Stimulated activated CD4-positive, alpha-beta T cell treated with anti-CD3 and anti-CD28 coated beads, TNF-alpha, amount 100 ng/mL, for 1 hour (primary cell): Measurements from ENCODE around the gene PRKCA.

Source experiments
- DNase-seq, 3 donors: peaks; one replicate each; pipeline ENCODE4 v3.0.0-alpha.2; 2020; ENCODE audit warnings: low read depth in 3 of 3, low spot score in 1 of 3

The PRKCA gene

DNA sequence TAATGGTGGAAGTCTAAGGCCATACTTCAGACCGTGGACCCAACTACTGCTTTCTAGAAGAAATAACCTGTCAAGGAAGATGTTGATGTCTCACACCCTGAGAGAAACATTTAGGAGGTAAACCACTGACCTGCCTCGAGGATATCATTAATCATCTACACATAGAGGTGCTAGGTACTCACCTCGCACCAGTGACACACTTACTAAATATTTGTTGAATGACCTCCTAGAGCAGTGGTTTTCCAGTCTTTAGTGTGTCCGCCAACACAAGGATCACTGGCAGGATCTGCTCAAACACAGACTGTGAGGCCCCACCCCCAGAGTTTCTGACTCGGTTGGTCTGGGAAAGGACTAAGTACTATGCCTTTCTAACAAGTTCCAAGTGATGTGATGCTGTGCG lies 335.1 kb downstream of the PRKCA start:
- no peak for DNase-seq

DNA sequence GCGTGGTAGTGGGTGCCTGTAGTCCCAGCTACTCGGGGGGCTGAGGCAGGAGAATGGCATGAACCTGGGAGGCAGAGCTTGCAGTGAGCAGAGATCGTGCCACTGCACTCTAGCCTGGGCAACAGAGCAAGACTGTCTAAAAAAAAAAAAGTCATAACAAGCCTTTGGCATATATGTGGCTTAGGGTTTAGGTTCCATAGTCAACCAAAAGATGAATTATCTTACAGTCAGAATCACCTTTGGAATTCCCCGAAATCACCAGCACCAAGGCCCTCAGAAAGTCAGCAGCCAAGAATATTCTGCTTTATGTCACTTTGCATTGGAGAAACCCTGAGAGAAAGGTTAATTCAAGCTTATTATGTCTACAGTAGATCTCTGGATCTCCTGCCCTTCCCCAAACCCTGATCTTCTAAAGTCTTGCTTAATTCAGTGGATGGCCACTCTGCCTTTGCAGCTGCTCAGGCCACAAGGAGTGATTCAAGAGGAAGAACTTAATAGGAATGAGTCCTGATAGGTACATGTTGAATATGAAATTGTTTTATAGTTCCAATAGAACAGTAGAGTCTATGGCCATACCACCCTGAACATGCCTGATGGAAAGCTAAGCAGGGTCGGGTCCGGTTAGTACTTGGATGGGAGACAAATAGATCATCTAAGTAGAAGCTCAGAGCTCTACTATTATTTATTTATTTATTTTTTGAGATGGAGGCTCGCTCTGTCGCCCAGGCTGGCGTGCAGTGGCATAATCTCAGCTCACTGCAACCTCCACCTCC lies 336.5 kb downstream of the PRKCA start:
- DNase-seq: no peak

GRCh38 chr17:66643815-66644710 lies 341.6 kb downstream of the PRKCA start:
- no peak for DNase-seq

- DNase-seq: no peak
Measured at GRCh38 chr17:66645259-66645658, 342.8 kb downstream of the PRKCA start.

GRCh38 chr17:66647391-66647983 lies 345.1 kb downstream of the PRKCA start:
- no peak for DNase-seq

DNA sequence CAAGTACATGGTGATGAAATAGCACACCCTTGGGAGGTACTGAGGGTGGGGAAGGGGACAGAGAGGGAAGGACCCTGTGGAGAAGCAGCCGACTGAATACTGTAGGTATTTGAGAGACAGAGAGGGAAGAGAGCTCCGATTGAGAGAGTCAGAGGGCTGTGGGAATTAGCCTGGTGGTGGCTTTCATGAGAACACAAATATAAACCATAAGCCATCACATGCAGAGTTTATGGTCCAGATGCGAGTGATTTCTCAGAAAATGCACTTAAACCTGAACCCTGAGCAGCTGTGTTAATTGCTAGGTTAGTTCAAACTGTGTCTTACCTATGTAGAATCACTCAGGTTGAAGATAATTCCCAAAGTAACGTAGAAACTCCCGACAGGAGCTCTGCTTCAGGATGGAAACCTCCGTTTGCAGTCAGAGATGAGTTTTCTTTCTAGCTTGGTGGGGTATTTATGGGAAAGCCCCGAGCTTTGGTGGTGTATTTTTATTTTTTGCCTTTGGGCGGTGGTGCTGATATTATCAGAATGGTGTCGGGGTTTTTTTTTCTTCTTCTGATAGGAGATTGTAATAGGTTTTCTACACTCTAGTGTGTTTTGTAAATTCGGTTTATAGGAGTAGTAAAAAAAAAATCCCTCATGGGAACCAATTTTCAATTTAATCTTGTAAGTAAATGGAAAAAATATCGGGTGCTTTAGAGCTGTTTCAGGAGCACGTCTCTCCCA lies 347.6 kb downstream of the PRKCA start:
- no peak for DNase-seq

DNA sequence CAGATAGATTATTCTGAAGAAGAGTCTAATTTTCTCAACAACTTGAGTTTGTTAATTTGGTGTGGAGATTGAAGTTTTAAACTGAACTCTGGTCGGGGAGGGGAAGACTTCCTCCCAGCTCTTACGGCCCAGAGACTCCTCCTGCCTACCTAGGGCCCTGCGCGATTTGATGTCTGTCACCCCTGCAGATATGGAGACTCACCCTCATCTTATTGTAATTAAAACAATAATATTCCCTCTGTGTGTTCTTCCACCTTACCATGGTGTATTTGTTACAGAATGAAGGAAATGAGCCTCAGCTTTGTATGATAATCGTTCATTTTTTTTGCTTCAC lies 348.1 kb downstream of the PRKCA start:
- DNase-seq: no peak

- DNase-seq: no peak
Measured at GRCh38 chr17:66652840-66653507, 350.6 kb downstream of the PRKCA start.

DNA sequence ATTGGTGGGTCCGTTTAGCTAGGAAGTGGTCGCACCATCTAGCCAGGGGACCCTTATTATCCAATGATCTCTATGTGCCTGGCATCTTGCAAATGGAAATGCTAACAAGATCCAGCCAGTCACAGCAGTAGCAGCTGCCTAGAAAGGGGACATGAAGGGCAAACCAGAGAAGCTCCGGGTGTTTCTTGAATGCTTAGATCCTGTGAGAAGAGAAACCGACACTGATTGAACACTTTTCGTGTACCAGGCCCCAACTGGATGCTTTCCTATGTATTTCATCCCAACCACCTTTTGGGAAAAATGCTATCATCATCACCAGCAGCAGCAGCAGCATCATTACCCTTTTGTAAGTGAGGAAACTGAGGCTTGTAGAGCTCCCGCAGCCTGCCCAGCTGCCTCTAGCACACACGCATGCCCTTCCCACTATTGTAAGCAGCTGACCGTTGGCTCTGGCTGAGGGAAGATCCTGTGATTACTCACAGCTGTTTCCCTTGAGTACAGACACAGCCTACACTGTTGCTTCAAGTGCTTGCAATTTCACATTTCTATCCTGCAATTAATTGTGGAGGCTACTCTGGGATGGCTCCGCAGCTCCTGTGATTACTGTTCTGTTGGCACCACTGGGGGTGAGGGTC lies 351.8 kb downstream of the PRKCA start:
- DNase-seq: no peak

GRCh38 chr17:66654764-66655163 lies 352.4 kb downstream of the PRKCA start:
- no peak for DNase-seq

- DNase-seq: no peak
Measured at GRCh38 chr17:66655461-66655860, 353.0 kb downstream of the PRKCA start.

GRCh38 chr17:66655861-66656260 lies 353.4 kb downstream of the PRKCA start:
- peak in 1 of 3 donors; percentile 21 for DNase-seq

GRCh38 chr17:66661411-66662256 lies 359.2 kb downstream of the PRKCA start:
- DNase-seq: no peak

DNA sequence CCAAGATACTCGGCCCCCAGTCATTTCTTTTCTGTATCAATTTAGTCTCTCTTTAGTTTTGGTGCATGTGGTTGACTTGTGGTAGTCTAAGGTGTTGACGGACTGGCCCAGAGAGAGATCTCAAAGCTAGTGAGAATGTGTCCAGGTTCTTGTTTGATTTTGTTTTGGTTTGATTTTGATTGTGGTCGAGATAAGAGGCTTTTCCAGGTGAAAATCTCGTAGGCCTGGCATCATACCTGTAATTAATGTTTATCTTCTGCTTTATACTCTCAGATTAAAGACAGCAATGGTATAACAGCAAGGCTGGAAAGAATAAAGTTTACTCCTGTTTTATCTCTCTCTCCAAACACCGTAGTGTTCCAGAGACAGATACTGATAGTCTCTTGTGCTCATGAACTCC lies 360.1 kb downstream of the PRKCA start:
- DNase-seq: no peak

- DNase-seq: no peak
Measured at GRCh38 chr17:66663041-66663606, 360.7 kb downstream of the PRKCA start.

- DNase-seq: no peak
Measured at GRCh38 chr17:66664336-66664735, 361.9 kb downstream of the PRKCA start.

DNA sequence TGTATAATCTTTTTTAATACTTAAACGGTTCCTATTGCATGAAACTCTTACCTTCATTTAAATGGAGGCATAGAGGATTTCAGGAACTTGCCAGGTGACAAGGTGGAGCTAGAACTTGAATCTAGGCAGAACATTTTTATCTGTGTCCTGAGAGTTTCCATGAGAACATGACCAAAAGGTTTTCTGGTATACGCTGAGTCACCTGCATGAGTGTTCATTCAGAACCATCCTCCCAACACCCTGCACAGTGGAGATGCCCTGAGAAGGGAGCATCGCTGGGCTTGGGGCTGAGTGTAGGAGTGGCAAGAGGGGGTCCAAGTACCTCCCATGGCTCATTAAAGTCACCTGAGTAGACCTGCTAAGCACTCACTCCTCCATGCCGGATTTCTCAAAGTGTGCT lies 362.8 kb downstream of the PRKCA start:
- DNase-seq: no peak

GRCh38 chr17:66667090-66667489 lies 364.7 kb downstream of the PRKCA start:
- no peak for DNase-seq

DNA sequence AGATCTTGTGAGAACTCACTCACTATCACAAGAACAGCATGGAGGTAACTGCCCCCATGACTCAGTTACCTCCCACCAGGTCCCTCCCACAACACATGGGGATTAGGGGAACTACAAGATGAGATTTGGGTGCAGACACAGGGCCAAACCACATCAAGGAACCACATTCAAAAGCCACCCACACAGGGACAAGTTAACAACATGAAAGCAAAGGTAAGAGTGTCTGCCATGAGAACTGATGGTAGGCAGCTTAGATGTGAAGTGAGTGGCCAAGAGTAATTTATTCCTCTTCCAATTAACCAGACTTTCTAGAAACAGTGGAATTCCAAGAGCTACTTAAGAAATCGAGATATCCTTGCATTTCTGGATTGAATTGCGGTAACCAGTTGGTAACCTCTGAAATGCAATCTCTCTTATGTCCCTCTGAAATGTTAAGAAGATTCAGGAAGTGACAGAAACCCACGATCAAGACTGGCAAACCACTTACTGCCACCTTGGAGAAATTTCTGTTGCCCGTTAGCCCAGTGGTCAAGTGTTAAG lies 365.1 kb downstream of the PRKCA start:
- DNase-seq: peak in 2 of 3 donors; percentile 31 to 36
